Prostate gland (tissue), 2 donors: ENCODE measurements around the gene LRRC36.

Experiments used
- POLR2A ChIP-seq: fragments of 450-650 bp; IDR thresholded peaks from one replicate; pipeline ENCODE4 v1.6.1; 2016; ENCODE audit warnings: antibody characterized with exemption, mild to moderate bottlenecking
- POLR2AphosphoS5 ChIP-seq: sonication (generic); formaldehyde crosslinking; IDR thresholded peaks from one replicate; pipeline ENCODE4 v1.6.1; 2017; ENCODE audit warnings: antibody characterized with exemption
- TF ChIP-seq, protein P1 (sequence below), 4 experiments: fragments of 200-600 bp in 2 of 4; fragments of 450-650 bp in 2 of 4; sonication (generic) in 2 of 4; IDR thresholded peaks; 1 replicate in 3 of 4; 2 replicates in 1 of 4; pipeline ENCODE4 v1.5.1; 2016 to 2019; ENCODE audit warnings: antibody characterized with exemption in 4 of 4, mild to moderate bottlenecking in 2 of 4, moderate library complexity in 2 of 4

- TF ChIP-seq, protein P1, sequence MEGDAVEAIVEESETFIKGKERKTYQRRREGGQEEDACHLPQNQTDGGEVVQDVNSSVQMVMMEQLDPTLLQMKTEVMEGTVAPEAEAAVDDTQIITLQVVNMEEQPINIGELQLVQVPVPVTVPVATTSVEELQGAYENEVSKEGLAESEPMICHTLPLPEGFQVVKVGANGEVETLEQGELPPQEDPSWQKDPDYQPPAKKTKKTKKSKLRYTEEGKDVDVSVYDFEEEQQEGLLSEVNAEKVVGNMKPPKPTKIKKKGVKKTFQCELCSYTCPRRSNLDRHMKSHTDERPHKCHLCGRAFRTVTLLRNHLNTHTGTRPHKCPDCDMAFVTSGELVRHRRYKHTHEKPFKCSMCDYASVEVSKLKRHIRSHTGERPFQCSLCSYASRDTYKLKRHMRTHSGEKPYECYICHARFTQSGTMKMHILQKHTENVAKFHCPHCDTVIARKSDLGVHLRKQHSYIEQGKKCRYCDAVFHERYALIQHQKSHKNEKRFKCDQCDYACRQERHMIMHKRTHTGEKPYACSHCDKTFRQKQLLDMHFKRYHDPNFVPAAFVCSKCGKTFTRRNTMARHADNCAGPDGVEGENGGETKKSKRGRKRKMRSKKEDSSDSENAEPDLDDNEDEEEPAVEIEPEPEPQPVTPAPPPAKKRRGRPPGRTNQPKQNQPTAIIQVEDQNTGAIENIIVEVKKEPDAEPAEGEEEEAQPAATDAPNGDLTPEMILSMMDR (IDR thresholded peaks at IDR 0.05): no peak
- TF ChIP-seq POLR2A (no peak), POLR2AphosphoS5 (no peak)
These were observed 49.2 kb upstream of the LRRC36 start for GRCh38 chr16:67277294-67277998.
